HEK293 (cell line): ENCODE measurements around the gene CYB5D1.

Experiments used
- BCL11B ChIP-seq: fragments of 450-650 bp; formaldehyde crosslinking; IDR thresholded peaks from 2 replicates; pipeline ENCODE4 v1.5.1; 2016; ENCODE audit warnings: low read depth, missing biosample characterization, missing genetic modification characterization
- CTCF ChIP-seq: fragments of 450-650 bp; formaldehyde crosslinking; IDR thresholded peaks from 2 replicates; pipeline ENCODE4 v1.5.1; 2016; ENCODE audit warnings: missing biosample characterization, missing genetic modification characterization
- EGR2 ChIP-seq: fragments of 450-650 bp; formaldehyde crosslinking; IDR thresholded peaks from 2 replicates; pipeline ENCODE4 v1.5.1; 2016; ENCODE audit warnings: low read depth, missing biosample characterization, missing genetic modification characterization
- FEZF1 ChIP-seq: fragments of 450-650 bp; formaldehyde crosslinking; IDR thresholded peaks from 2 replicates; pipeline ENCODE4 v1.5.1; 2016; ENCODE audit warnings: missing biosample characterization, missing genetic modification characterization
- KLF8 ChIP-seq: fragments of 450-650 bp; formaldehyde crosslinking; IDR thresholded peaks from 2 replicates; pipeline ENCODE4 v1.5.1; 2016; ENCODE audit warnings: missing biosample characterization, missing genetic modification characterization
- MZF1 ChIP-seq: fragments of 450-650 bp; formaldehyde crosslinking; IDR thresholded peaks from 2 replicates; pipeline ENCODE4 v1.5.1; 2017; ENCODE audit warnings: missing biosample characterization, missing genetic modification characterization, borderline replicate concordance
- OSR2 ChIP-seq: fragments of 450-650 bp; formaldehyde crosslinking; IDR thresholded peaks from 2 replicates; pipeline ENCODE4 v1.5.1; 2016; ENCODE audit warnings: missing biosample characterization, missing genetic modification characterization
- PATZ1 ChIP-seq: fragments of 450-650 bp; formaldehyde crosslinking; IDR thresholded peaks from 2 replicates; pipeline ENCODE4 v1.5.1; 2016; ENCODE audit warnings: missing biosample characterization, missing genetic modification characterization
- PBX3 ChIP-seq: sonication (generic); formaldehyde crosslinking; IDR thresholded peaks from 2 replicates; pipeline ENCODE4 v1.8.1; 2022; ENCODE audit warnings: mild to moderate bottlenecking, moderate library complexity, missing genetic modification reagents
- PRDM1 ChIP-seq: fragments of 450-650 bp; formaldehyde crosslinking; IDR thresholded peaks from 2 replicates; pipeline ENCODE4; 2016; ENCODE audit warnings: missing biosample characterization, missing genetic modification characterization
- PRDM4 ChIP-seq: fragments of 450-650 bp; formaldehyde crosslinking; IDR thresholded peaks from 2 replicates; pipeline ENCODE4 v1.5.1; 2017; ENCODE audit warnings: missing biosample characterization, missing genetic modification characterization
- SP7 ChIP-seq: fragments of 450-650 bp; formaldehyde crosslinking; IDR thresholded peaks from 2 replicates; pipeline ENCODE4 v1.5.1; 2016; ENCODE audit warnings: missing biosample characterization, missing genetic modification characterization
- TSHZ1 ChIP-seq: fragments of 450-650 bp; formaldehyde crosslinking; IDR thresholded peaks from 2 replicates; pipeline ENCODE4 v1.5.1; 2016; ENCODE audit warnings: missing biosample characterization, missing genetic modification characterization, borderline replicate concordance
- WT1 ChIP-seq: fragments of 450-650 bp; formaldehyde crosslinking; IDR thresholded peaks from 2 replicates; pipeline ENCODE4 v1.5.1; 2016; ENCODE audit warnings: missing biosample characterization, missing genetic modification characterization
- YY2 ChIP-seq: fragments of 450-650 bp; formaldehyde crosslinking; IDR thresholded peaks from 2 replicates; pipeline ENCODE4 v1.5.1; 2016; ENCODE audit warnings: missing biosample characterization, missing genetic modification characterization
- ZBTB10 ChIP-seq: fragments of 450-650 bp; formaldehyde crosslinking; IDR thresholded peaks from 2 replicates; pipeline ENCODE4 v1.5.1; 2016; ENCODE audit warnings: missing biosample characterization, missing genetic modification characterization
- ZBTB8A ChIP-seq: fragments of 450-650 bp; formaldehyde crosslinking; IDR thresholded peaks from 2 replicates; pipeline ENCODE4 v1.5.1; 2016; ENCODE audit warnings: missing biosample characterization, missing genetic modification characterization
- ZNF121 ChIP-seq: fragments of 450-650 bp; formaldehyde crosslinking; IDR thresholded peaks from 2 replicates; pipeline ENCODE4 v1.5.1; 2016; ENCODE audit warnings: missing biosample characterization, missing genetic modification characterization
- ZNF133 ChIP-seq: fragments of 450-650 bp; formaldehyde crosslinking; IDR thresholded peaks from 2 replicates; pipeline ENCODE4 v1.5.1; 2016; ENCODE audit warnings: missing biosample characterization, missing genetic modification characterization
- ZNF155 ChIP-seq: fragments of 450-650 bp; formaldehyde crosslinking; IDR thresholded peaks from 2 replicates; pipeline ENCODE4 v1.5.1; 2016; ENCODE audit warnings: missing biosample characterization, missing genetic modification characterization
- ZNF335 ChIP-seq: fragments of 450-650 bp; formaldehyde crosslinking; conservative IDR thresholded peaks from 2 replicates; pipeline ENCODE4 v1.5.1; 2016; ENCODE audit warnings: missing biosample characterization, missing genetic modification characterization
- ZNF354C ChIP-seq: fragments of 450-650 bp; formaldehyde crosslinking; IDR thresholded peaks from 2 replicates; pipeline ENCODE4 v1.5.1; 2016; ENCODE audit warnings: missing biosample characterization, missing genetic modification characterization, low read depth, borderline replicate concordance
- ZNF610 ChIP-seq: fragments of 450-650 bp; formaldehyde crosslinking; IDR thresholded peaks from 2 replicates; pipeline ENCODE4 v1.5.1; 2016; ENCODE audit warnings: missing biosample characterization, missing genetic modification characterization, borderline replicate concordance
- ZNF654 ChIP-seq: fragments of 450-650 bp; formaldehyde crosslinking; IDR thresholded peaks from 2 replicates; pipeline ENCODE4 v1.5.1; 2016; ENCODE audit warnings: low read depth, missing biosample characterization, missing genetic modification characterization
- ZXDB ChIP-seq: fragments of 450-650 bp; formaldehyde crosslinking; IDR thresholded peaks from 2 replicates; pipeline ENCODE4 v1.5.1; 2016; ENCODE audit warnings: missing biosample characterization, missing genetic modification characterization

Gene CYB5D1

GRCh38 chr17:7885367-7886226 is 27.8 kb downstream of the CYB5D1 start (continued):
- TF ChIP-seq PATZ1 (tag by site-specific recombination) (peak; percentile 98), ZNF155 (tag by site-specific recombination) (no peak), PRDM4 (tag by site-specific recombination) (peak; percentile 33), EGR2 (tag by site-specific recombination) (peak; percentile 75), ZNF121 (no peak), ZNF133 (tag by site-specific recombination) (no peak), OSR2 (no peak), YY2 (tag by site-specific recombination) (no peak), BCL11B (tag by site-specific recombination) (peak; percentile 90), ZNF335 (peak; percentile 90), WT1 (tag by site-specific recombination) (peak; percentile 48; the same call in 1 of the 2 replicates), MZF1 (peak; percentile 77), ZNF610 (tag by site-specific recombination) (no peak), ZNF354C (no peak), PBX3 (CRISPR knock-in tag) (0 out of 2 replicates have a peak, but pooled peaks have one; percentile 71), ZBTB10 (tag by site-specific recombination) (peak; percentile 92), ZBTB8A (tag by site-specific recombination) (0 out of 2 replicates have a peak, but pooled peaks have one; percentile 14), ZXDB (peak; percentile 92), FEZF1 (tag by site-specific recombination) (0 out of 2 replicates have a peak, but pooled peaks have one; percentile 58), TSHZ1 (tag by site-specific recombination) (peak; percentile 75; the same call in 1 of the 2 replicates), ZNF654 (tag by site-specific recombination) (no peak), CTCF (tag by site-specific recombination) (no peak; the same call in 1 of the 2 replicates), PRDM1 (peak; percentile 77), KLF8 (tag by site-specific recombination) (peak; percentile 40; the same call in 1 of the 2 replicates), SP7 (tag by site-specific recombination) (peak; percentile 77)
